GM23338 (cell line): ENCODE measurements around the gene RFK. TPM values are rescaled to one million over a fixed set of nuclear protein-coding genes. Genes with fewer than 3 reads are reported as not detected.

Source experiments
- ATAC-seq: fragments of 200-7000 bp; cut with Tn5 transposase; 3 replicates; pipeline ENCODE4 v1.9.1; 2020
- DNase-seq: peaks from one replicate; pipeline ENCODE4 v3.0.0-alpha.2; 2015; ENCODE audit warnings: low spot score
- H2AFZ ChIP-seq: fragments of 200-600 bp; sonication (generic); 2 replicates; pipeline ENCODE4 v1.8.0; 2016; ENCODE audit warnings: antibody characterized with exemption, mild to moderate bottlenecking, moderate library complexity
- H3F3A ChIP-seq: fragments of 200-600 bp; sonication (generic); replicated peaks from 2 replicates; pipeline ENCODE4 v1.8.0; 2017; ENCODE audit warnings: antibody characterized with exemption, mixed run types, low read depth
- H3K27ac ChIP-seq: fragments of 200-600 bp; sonication (generic); 2 replicates; pipeline ENCODE4 v1.6.1; 2016; ENCODE audit warnings: low read depth
- H3K27me3 ChIP-seq: fragments of 200-600 bp; sonication (generic); 2 replicates; pipeline ENCODE4 v1.8.0; 2016; ENCODE audit warnings: mild to moderate bottlenecking, mixed run types, moderate library complexity; ENCODE audit not compliant: insufficient read depth
- H3K36me3 ChIP-seq: fragments of 200-600 bp; sonication (generic); 2 replicates; pipeline ENCODE4 v1.8.0; 2016; ENCODE audit warnings: mild to moderate bottlenecking; ENCODE audit not compliant: insufficient read depth
- H3K4me1 ChIP-seq: fragments of 200-600 bp; sonication (generic); 2 replicates; pipeline ENCODE4 v1.8.0; 2016; ENCODE audit warnings: mild to moderate bottlenecking, moderate library complexity; ENCODE audit not compliant: insufficient read depth
- H3K4me2 ChIP-seq: fragments of 200-600 bp; sonication (generic); 2 replicates; pipeline ENCODE4 v1.7.1; 2017; ENCODE audit warnings: mixed run types
- H3K4me3 ChIP-seq: fragments of 200-600 bp; sonication (generic); 2 replicates; pipeline ENCODE4 v1.6.1; 2016; ENCODE audit warnings: mixed run types
- H3K79me2 ChIP-seq: fragments of 200-600 bp; sonication (generic); replicated peaks from 2 replicates; pipeline ENCODE4 v1.8.0; 2017; ENCODE audit warnings: mild to moderate bottlenecking; ENCODE audit not compliant: insufficient read depth
- H3K9me2 ChIP-seq: fragments of 200-600 bp; sonication (generic); 2 replicates; pipeline ENCODE4 v1.8.0; 2017; ENCODE audit not compliant: insufficient read depth
- H4K20me1 ChIP-seq: fragments of 200-600 bp; sonication (generic); replicated peaks from 2 replicates; pipeline ENCODE4 v1.8.0; 2017; ENCODE audit warnings: mild to moderate bottlenecking; ENCODE audit not compliant: insufficient read depth
- H3K27ac Mint-ChIP-seq: 2 replicates; pipeline ENCODE4 v1.8.0; 2020; ENCODE audit warnings: inconsistent platforms, mild to moderate bottlenecking, moderate library complexity, mixed read lengths
- H3K27me3 Mint-ChIP-seq: 3 replicates; pipeline ENCODE4 v1.8.0; 2022; ENCODE audit warnings: low read depth, mild to moderate bottlenecking, moderate library complexity, mixed read lengths, inconsistent platforms; ENCODE audit not compliant: insufficient read depth, poor library complexity
- H3K36me3 Mint-ChIP-seq: 3 replicates; pipeline ENCODE4 v1.8.0; 2021; ENCODE audit warnings: low read depth, mild to moderate bottlenecking, inconsistent platforms, moderate library complexity, mixed read lengths
- H3K4me1 Mint-ChIP-seq: 3 replicates; pipeline ENCODE4 v1.8.0; 2020; ENCODE audit warnings: mild to moderate bottlenecking, inconsistent platforms, mixed read lengths
- H3K4me3 Mint-ChIP-seq: 3 replicates; pipeline ENCODE4 v1.8.0; 2021; ENCODE audit warnings: moderate library complexity, mild to moderate bottlenecking, inconsistent platforms, mixed read lengths
- H3K9me3 Mint-ChIP-seq: 3 replicates; pipeline ENCODE4 v1.8.0; 2020; ENCODE audit warnings: moderate library complexity, mild to moderate bottlenecking, inconsistent platforms, mixed read lengths
- CREB1 ChIP-seq: fragments of 250-450 bp; sonication (Bioruptor Pico); IDR thresholded peaks from 2 replicates; pipeline ENCODE4 v1.5.0; 2020; ENCODE audit warnings: low read depth, mild to moderate bottlenecking, moderate library complexity
- CTCF ChIP-seq, 2 experiments: fragments of 200-600 bp in 1 of 2; sonication (generic) in 1 of 2; conservative IDR thresholded peaks; 2 replicates each; pipeline versions ENCODE4 v1.5.1 to v1.6.1; 2016 to 2017; ENCODE audit warnings: antibody characterized with exemption in 2 of 2, low read depth in 2 of 2, mild to moderate bottlenecking in 2 of 2, moderate library complexity in 1 of 2
- EZH2 ChIP-seq: fragments of 200-600 bp; sonication (generic); IDR thresholded peaks from one replicate; pipeline ENCODE4 v1.8.0; 2017; ENCODE audit warnings: antibody characterized with exemption, mild to moderate bottlenecking, low read depth; ENCODE audit not compliant: unreplicated experiment
- EZH2phosphoT487 ChIP-seq: fragments of 200-600 bp; sonication (generic); IDR thresholded peaks from one replicate; pipeline ENCODE4 v1.8.1; 2018; ENCODE audit warnings: antibody characterized with exemption; ENCODE audit not compliant: unreplicated experiment
- JUNB ChIP-seq: IDR thresholded peaks from one replicate; pipeline ENCODE4 v1.6.1; 2016; ENCODE audit warnings: antibody characterized with exemption; ENCODE audit not compliant: unreplicated experiment
- NANOG ChIP-seq: IDR thresholded peaks from 2 replicates; pipeline ENCODE4 v1.6.1; 2016; ENCODE audit warnings: antibody characterized with exemption, borderline replicate concordance
- POLR2AphosphoS5 ChIP-seq: IDR thresholded peaks from 2 replicates; pipeline ENCODE4 v1.6.1; 2016; ENCODE audit warnings: antibody characterized with exemption, low read depth
- STAT1 ChIP-seq: IDR thresholded peaks from one replicate; pipeline ENCODE4 v1.6.1; 2016; ENCODE audit warnings: antibody characterized with exemption; ENCODE audit not compliant: unreplicated experiment
- ZNF114 ChIP-seq: fragments of 250-450 bp; sonication (Bioruptor Pico); IDR thresholded peaks from 2 replicates; pipeline ENCODE4 v1.5.0; 2020; ENCODE audit warnings: mild to moderate bottlenecking, moderate library complexity
- ZNF331 ChIP-seq: fragments of 250-450 bp; sonication (Bioruptor Pico); IDR thresholded peaks from 2 replicates; pipeline ENCODE4 v1.5.0; 2020; ENCODE audit warnings: low read depth, mild to moderate bottlenecking, moderate library complexity
- polyA plus RNA-seq: library from polyadenylated mRNA; unstranded; fragments of >200 nt; fragmentation: Nextera tagmentation; extraction: Ambion mirVana; gene quantifications from 2 replicates; pipeline ENCODE4 v1.2.1, GENCODE V29; 2016
- total RNA-seq: library from RNA; depleted of rRNA; stranded (reverse); fragments of >200 nt; shearing (Covaris generic); gene quantifications from 2 replicates; pipeline ENCODE4 v1.2.3, GENCODE V29; 2014
- TF ChIP-seq, protein P1 (sequence below): fragments of 250-450 bp; sonication (Bioruptor Pico); IDR thresholded peaks from 2 replicates; pipeline ENCODE4 v1.5.0; 2020; ENCODE audit warnings: mild to moderate bottlenecking, moderate library complexity
- TF ChIP-seq, protein P2 (sequence below): IDR thresholded peaks from one replicate; pipeline ENCODE4 v1.6.1; 2018; ENCODE audit warnings: antibody characterized with exemption; ENCODE audit not compliant: unreplicated experiment
- TF ChIP-seq, protein P3 (sequence below): IDR thresholded peaks from 2 replicates; pipeline ENCODE4 v1.6.1; 2016; ENCODE audit warnings: antibody characterized with exemption

The RFK gene
- total and polyA plus RNA-seq, 2 experiments from 2014 or later = 15.2 to 15.4 TPM

GRCh38 chr9:76359365-76359764 is 34.9 kb downstream of the RFK start:
- H3F3A ChIP-seq = no peaks in the 10 kb centered on the region
- no peak overlapping the region for H3K4me2 ChIP-seq
- H3K36me3 Mint-ChIP-seq = no peaks in the 10 kb centered on the region
- no peak overlapping the region for H3K27ac Mint-ChIP-seq
- no peak for ATAC-seq
- H3K4me1 ChIP-seq = peaks cover 2% of the 10 kb centered on the region; the same call in 1 of the 2 replicates
- H3K9me3 Mint-ChIP-seq = no peaks in the 10 kb centered on the region
- no peaks in the 10 kb centered on the region for H3K36me3 ChIP-seq
- no peak overlapping the region for H3K4me3 ChIP-seq
- no peak overlapping the region for H3K4me3 Mint-ChIP-seq
- TF ChIP-seq, protein P1, sequence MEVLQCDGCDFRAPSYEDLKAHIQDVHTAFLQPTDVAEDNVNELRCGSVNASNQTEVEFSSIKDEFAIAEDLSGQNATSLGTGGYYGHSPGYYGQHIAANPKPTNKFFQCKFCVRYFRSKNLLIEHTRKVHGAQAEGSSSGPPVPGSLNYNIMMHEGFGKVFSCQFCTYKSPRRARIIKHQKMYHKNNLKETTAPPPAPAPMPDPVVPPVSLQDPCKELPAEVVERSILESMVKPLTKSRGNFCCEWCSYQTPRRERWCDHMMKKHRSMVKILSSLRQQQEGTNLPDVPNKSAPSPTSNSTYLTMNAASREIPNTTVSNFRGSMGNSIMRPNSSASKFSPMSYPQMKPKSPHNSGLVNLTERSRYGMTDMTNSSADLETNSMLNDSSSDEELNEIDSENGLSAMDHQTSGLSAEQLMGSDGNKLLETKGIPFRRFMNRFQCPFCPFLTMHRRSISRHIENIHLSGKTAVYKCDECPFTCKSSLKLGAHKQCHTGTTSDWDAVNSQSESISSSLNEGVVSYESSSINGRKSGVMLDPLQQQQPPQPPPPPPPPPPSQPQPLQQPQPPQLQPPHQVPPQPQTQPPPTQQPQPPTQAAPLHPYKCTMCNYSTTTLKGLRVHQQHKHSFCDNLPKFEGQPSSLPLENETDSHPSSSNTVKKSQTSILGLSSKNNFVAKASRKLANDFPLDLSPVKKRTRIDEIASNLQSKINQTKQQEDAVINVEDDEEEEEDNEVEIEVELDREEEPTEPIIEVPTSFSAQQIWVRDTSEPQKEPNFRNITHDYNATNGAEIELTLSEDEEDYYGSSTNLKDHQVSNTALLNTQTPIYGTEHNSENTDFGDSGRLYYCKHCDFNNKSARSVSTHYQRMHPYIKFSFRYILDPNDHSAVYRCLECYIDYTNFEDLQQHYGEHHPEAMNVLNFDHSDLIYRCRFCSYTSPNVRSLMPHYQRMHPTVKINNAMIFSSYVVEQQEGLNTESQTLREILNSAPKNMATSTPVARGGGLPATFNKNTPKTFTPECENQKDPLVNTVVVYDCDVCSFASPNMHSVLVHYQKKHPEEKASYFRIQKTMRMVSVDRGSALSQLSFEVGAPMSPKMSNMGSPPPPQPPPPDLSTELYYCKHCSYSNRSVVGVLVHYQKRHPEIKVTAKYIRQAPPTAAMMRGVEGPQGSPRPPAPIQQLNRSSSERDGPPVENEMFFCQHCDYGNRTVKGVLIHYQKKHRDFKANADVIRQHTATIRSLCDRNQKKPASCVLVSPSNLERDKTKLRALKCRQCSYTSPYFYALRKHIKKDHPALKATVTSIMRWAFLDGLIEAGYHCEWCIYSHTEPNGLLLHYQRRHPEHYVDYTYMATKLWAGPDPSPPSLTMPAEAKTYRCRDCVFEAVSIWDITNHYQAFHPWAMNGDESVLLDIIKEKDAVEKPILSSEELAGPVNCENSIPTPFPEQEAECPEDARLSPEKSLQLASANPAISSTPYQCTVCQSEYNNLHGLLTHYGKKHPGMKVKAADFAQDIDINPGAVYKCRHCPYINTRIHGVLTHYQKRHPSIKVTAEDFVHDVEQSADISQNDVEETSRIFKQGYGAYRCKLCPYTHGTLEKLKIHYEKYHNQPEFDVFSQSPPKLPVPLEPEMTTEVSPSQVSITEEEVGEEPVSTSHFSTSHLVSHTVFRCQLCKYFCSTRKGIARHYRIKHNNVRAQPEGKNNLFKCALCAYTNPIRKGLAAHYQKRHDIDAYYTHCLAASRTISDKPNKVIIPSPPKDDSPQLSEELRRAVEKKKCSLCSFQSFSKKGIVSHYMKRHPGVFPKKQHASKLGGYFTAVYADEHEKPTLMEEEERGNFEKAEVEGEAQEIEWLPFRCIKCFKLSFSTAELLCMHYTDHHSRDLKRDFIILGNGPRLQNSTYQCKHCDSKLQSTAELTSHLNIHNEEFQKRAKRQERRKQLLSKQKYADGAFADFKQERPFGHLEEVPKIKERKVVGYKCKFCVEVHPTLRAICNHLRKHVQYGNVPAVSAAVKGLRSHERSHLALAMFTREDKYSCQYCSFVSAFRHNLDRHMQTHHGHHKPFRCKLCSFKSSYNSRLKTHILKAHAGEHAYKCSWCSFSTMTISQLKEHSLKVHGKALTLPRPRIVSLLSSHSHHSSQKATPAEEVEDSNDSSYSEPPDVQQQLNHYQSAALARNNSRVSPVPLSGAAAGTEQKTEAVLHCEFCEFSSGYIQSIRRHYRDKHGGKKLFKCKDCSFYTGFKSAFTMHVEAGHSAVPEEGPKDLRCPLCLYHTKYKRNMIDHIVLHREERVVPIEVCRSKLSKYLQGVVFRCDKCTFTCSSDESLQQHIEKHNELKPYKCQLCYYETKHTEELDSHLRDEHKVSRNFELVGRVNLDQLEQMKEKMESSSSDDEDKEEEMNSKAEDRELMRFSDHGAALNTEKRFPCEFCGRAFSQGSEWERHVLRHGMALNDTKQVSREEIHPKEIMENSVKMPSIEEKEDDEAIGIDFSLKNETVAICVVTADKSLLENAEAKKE (CRISPR knock-in tag) = no peak
- TF ChIP-seq CREB1 (CRISPR knock-in tag) (no peak), ZNF114 (no peak), NANOG (no peak), EZH2 (no peak), JUNB (no peak), EZH2phosphoT487 (no peak), STAT1 (no peak), POLR2AphosphoS5 (no peak), ZNF331 (CRISPR knock-in tag) (no peak), CTCF (conservative IDR thresholded peaks at IDR 0.05; ENCODE audit: low read depth in 2 of 2) (no peak)
- TF ChIP-seq, protein P2, sequence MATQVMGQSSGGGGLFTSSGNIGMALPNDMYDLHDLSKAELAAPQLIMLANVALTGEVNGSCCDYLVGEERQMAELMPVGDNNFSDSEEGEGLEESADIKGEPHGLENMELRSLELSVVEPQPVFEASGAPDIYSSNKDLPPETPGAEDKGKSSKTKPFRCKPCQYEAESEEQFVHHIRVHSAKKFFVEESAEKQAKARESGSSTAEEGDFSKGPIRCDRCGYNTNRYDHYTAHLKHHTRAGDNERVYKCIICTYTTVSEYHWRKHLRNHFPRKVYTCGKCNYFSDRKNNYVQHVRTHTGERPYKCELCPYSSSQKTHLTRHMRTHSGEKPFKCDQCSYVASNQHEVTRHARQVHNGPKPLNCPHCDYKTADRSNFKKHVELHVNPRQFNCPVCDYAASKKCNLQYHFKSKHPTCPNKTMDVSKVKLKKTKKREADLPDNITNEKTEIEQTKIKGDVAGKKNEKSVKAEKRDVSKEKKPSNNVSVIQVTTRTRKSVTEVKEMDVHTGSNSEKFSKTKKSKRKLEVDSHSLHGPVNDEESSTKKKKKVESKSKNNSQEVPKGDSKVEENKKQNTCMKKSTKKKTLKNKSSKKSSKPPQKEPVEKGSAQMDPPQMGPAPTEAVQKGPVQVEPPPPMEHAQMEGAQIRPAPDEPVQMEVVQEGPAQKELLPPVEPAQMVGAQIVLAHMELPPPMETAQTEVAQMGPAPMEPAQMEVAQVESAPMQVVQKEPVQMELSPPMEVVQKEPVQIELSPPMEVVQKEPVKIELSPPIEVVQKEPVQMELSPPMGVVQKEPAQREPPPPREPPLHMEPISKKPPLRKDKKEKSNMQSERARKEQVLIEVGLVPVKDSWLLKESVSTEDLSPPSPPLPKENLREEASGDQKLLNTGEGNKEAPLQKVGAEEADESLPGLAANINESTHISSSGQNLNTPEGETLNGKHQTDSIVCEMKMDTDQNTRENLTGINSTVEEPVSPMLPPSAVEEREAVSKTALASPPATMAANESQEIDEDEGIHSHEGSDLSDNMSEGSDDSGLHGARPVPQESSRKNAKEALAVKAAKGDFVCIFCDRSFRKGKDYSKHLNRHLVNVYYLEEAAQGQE = no peak
- TF ChIP-seq, protein P3, sequence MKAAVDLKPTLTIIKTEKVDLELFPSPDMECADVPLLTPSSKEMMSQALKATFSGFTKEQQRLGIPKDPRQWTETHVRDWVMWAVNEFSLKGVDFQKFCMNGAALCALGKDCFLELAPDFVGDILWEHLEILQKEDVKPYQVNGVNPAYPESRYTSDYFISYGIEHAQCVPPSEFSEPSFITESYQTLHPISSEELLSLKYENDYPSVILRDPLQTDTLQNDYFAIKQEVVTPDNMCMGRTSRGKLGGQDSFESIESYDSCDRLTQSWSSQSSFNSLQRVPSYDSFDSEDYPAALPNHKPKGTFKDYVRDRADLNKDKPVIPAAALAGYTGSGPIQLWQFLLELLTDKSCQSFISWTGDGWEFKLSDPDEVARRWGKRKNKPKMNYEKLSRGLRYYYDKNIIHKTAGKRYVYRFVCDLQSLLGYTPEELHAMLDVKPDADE = no peak
- peaks cover 1% of the 10 kb centered on the region for H3K27me3 Mint-ChIP-seq
- peaks cover 1% of the 10 kb centered on the region for H3K4me1 Mint-ChIP-seq
- no peak overlapping the region for H2AFZ ChIP-seq
- H3K27ac ChIP-seq = no peak overlapping the region
- no peaks in the 10 kb centered on the region for H4K20me1 ChIP-seq
- H3K79me2 ChIP-seq = no peaks in the 10 kb centered on the region
- H3K27me3 ChIP-seq = no peaks in the 10 kb centered on the region
- DNase-seq = no peak
- no peaks in the 10 kb centered on the region for H3K9me2 ChIP-seq
